Measurements from ENCODE around the gene CHST2. TPM values are rescaled to one million over a fixed set of nuclear protein-coding genes. Genes with fewer than 3 reads are reported as not detected.

Gene CHST2
- total RNA-seq, 4 donors from 2014 or later = 4.1 to 18.9 (median 12.3) TPM

GRCh38 chr3:143099690-143100089 is 19.9 kb upstream of the CHST2 start:
- DNase-seq (ENCODE audit: low spot score) (no peak), ATAC-seq (ENCODE audit: low FRiP score) (no peak)
- no peak for TF ChIP-seq CTCF (IDR thresholded peaks at IDR 0.05)

- DNase-seq (ENCODE audit: low spot score) = no peak
- TF ChIP-seq CTCF (IDR thresholded peaks at IDR 0.05) = no peak
- ATAC-seq (ENCODE audit: low FRiP score) = no peak
Measured at GRCh38 chr3:143100451-143100850, 19.1 kb upstream of the CHST2 start.

- no peak for ATAC-seq (ENCODE audit: low FRiP score)
- DNase-seq (ENCODE audit: low spot score) = no peak
Measured at GRCh38 chr3:143101792-143102381, 17.7 kb upstream of the CHST2 start.

GRCh38 chr3:143103652-143104051 is 15.9 kb upstream of the CHST2 start:
- TF ChIP-seq CTCF (IDR thresholded peaks at IDR 0.05) = no peak
- ATAC-seq (ENCODE audit: low FRiP score) = no peak
- no peak for DNase-seq (ENCODE audit: low spot score)

More at GRCh38 chr3:143101792-143102381, 17.7 kb upstream of the CHST2 start:
- TF ChIP-seq CTCF (IDR thresholded peaks at IDR 0.05) = no peak

GRCh38 chr3:143105170-143105569 is 14.4 kb upstream of the CHST2 start:
- no peak for TF ChIP-seq CTCF (IDR thresholded peaks at IDR 0.05)
- ATAC-seq (ENCODE audit: low FRiP score) = no peak
- no peak for DNase-seq (ENCODE audit: low spot score)

GRCh38 chr3:143109861-143110260 is 9.7 kb upstream of the CHST2 start:
- DNase-seq (ENCODE audit: low spot score) (no peak), ATAC-seq (ENCODE audit: low FRiP score) (no peak)
- no peak for TF ChIP-seq CTCF (IDR thresholded peaks at IDR 0.05)

- TF ChIP-seq CTCF (IDR thresholded peaks at IDR 0.05) = no peak
- no peak for DNase-seq (ENCODE audit: low spot score)
- ATAC-seq (ENCODE audit: low FRiP score) = no peak
Measured at GRCh38 chr3:143110371-143110770, 9.2 kb upstream of the CHST2 start.

All from omental fat pad (tissue), 4 donors.